HepG2 (cell line): Measurements from ENCODE around the gene ALDH3A1. TPM values are rescaled to one million over a fixed set of nuclear protein-coding genes. Genes with fewer than 3 reads are reported as not detected.

Experiments
- FOSL2 ChIP-seq: sonication (generic); formaldehyde crosslinking; IDR thresholded peaks from 2 replicates; pipeline ENCODE4 v1.4.0; 2020; ENCODE audit warnings: missing genetic modification reagents
- HNF4G ChIP-seq, 2 experiments: sonication (generic) in 1 of 2; formaldehyde crosslinking in 1 of 2; IDR thresholded peaks; 2 replicates each; pipeline versions ENCODE4 v1.4.0 to v1.6.1; 2011 to 2020; ENCODE audit warnings: borderline replicate concordance in 2 of 2, low read depth in 2 of 2, mild to moderate bottlenecking in 2 of 2, low read length in 1 of 2, missing genetic modification reagents in 1 of 2, moderate library complexity in 1 of 2
- HNRNPL ChIP-seq: fragments of 200-400 bp; formaldehyde crosslinking; IDR thresholded peaks from 2 replicates; pipeline ENCODE4 v1.6.1; 2017; ENCODE audit warnings: mild to moderate bottlenecking, low read depth, low read length
- HOXA5 ChIP-seq: sonication (generic); formaldehyde crosslinking; IDR thresholded peaks from 2 replicates; pipeline ENCODE4 v1.4.0; 2020; ENCODE audit warnings: missing genetic modification reagents
- KDM5A ChIP-seq: fragments of 200-600 bp; sonication (generic); IDR thresholded peaks from 2 replicates; pipeline ENCODE4 v1.7.0; 2018; ENCODE audit warnings: antibody characterized with exemption, mild to moderate bottlenecking, low read length, borderline replicate concordance
- MEIS1 ChIP-seq: sonication (generic); formaldehyde crosslinking; IDR thresholded peaks from 2 replicates; pipeline ENCODE4 v1.9.0; 2021; ENCODE audit warnings: mild to moderate bottlenecking, missing genetic modification reagents, moderate library complexity, borderline replicate concordance
- NFE2L2 ChIP-seq: fragments of 150-350 bp; IDR thresholded peaks from 2 replicates; pipeline ENCODE4 v1.6.1; 2014; ENCODE audit warnings: low read length
- PAWR ChIP-seq: sonication (generic); formaldehyde crosslinking; IDR thresholded peaks from 2 replicates; pipeline ENCODE4 v1.4.0; 2020; ENCODE audit warnings: missing genetic modification reagents, mild to moderate bottlenecking, borderline replicate concordance
- POLR2AphosphoS2 ChIP-seq: IDR thresholded peaks from 2 replicates; pipeline ENCODE4 v1.6.1; 2011; ENCODE audit warnings: low read depth, low read length, improper control_type of control experiment
- PRMT3 ChIP-seq: sonication (generic); formaldehyde crosslinking; IDR thresholded peaks from 2 replicates; pipeline ENCODE4 v1.8.1; 2022; ENCODE audit warnings: low read depth, mild to moderate bottlenecking, moderate library complexity, missing genetic modification reagents, borderline replicate concordance
- TBX2 ChIP-seq: sonication (generic); formaldehyde crosslinking; IDR thresholded peaks from 2 replicates; pipeline ENCODE4 v1.5.0; 2020; ENCODE audit warnings: missing genetic modification reagents, mild to moderate bottlenecking, borderline replicate concordance
- ZNF501 ChIP-seq: sonication (generic); formaldehyde crosslinking; IDR thresholded peaks from 2 replicates; pipeline ENCODE4 v1.5.1; 2020; ENCODE audit warnings: mild to moderate bottlenecking, moderate library complexity, missing genetic modification reagents
- ZNF660 ChIP-seq: sonication (generic); formaldehyde crosslinking; IDR thresholded peaks from 2 replicates; pipeline ENCODE4 v1.5.1; 2020; ENCODE audit warnings: mild to moderate bottlenecking, low read depth, missing genetic modification reagents, borderline replicate concordance
- ZNF678 ChIP-seq: sonication (generic); formaldehyde crosslinking; IDR thresholded peaks from 2 replicates; pipeline ENCODE4 v1.4.0; 2020; ENCODE audit warnings: mild to moderate bottlenecking, missing genetic modification reagents
- polyA plus RNA-seq, 8 experiments: library from polyadenylated mRNA; depleted of rRNA in 3 of 8; stranded (reverse) in 7 of 8; unstranded in 1 of 8; fragments of >200 nt; fragmentation: Illumina TruSeq in 4 of 8; extraction: Trizol in 4 of 8; gene quantifications; 2 replicates each; pipeline versions ENCODE4 v1.2.1 to v1.2.3, GENCODE V29; 2011 to 2016; ENCODE audit warnings: low read depth in 4 of 8, missing spikeins in 1 of 8, mixed read lengths in 1 of 8; ENCODE audit not compliant: insufficient read depth in 1 of 8
- total RNA-seq, 5 experiments: library from RNA; depleted of rRNA; stranded (reverse); fragments of >200 nt; fragmentation: Illumina TruSeq; extraction: Trizol; gene quantifications; 2 replicates each; pipeline ENCODE4 v1.2.3, GENCODE V29; 2016; ENCODE audit warnings: low read depth in 1 of 5
- TF ChIP-seq, protein P1 (sequence below): sonication (generic); formaldehyde crosslinking; IDR thresholded peaks from 2 replicates; pipeline ENCODE4 v1.4.0; 2020; ENCODE audit warnings: missing genetic modification reagents
- TF ChIP-seq, protein P2 (sequence below), 2 experiments: sonication (generic) in 1 of 2; formaldehyde crosslinking in 1 of 2; IDR thresholded peaks; 2 replicates each; pipeline versions ENCODE4 v1.5.1 to v1.6.1; 2011 to 2020; ENCODE audit warnings: borderline replicate concordance in 1 of 2, low read depth in 1 of 2, low read length in 1 of 2, mild to moderate bottlenecking in 1 of 2, missing genetic modification reagents in 1 of 2, moderate library complexity in 1 of 2
- TF ChIP-seq, protein P3 (sequence below): sonication (generic); formaldehyde crosslinking; IDR thresholded peaks from 2 replicates; pipeline ENCODE4 v1.8.0; 2022; ENCODE audit warnings: missing genetic modification reagents, low read depth, mild to moderate bottlenecking, borderline replicate concordance
- TF ChIP-seq, protein P4 (sequence below): sonication (generic); formaldehyde crosslinking; IDR thresholded peaks from 2 replicates; pipeline ENCODE4 v1.5.1; 2020; ENCODE audit warnings: missing genetic modification reagents, mild to moderate bottlenecking, borderline replicate concordance
- TF ChIP-seq, protein P5 (sequence below): sonication (generic); formaldehyde crosslinking; IDR thresholded peaks from 2 replicates; pipeline ENCODE4 v1.5.0; 2020; ENCODE audit warnings: mild to moderate bottlenecking, missing genetic modification reagents, moderate library complexity
- TF ChIP-seq, protein P6 (sequence below): sonication (generic); formaldehyde crosslinking; IDR thresholded peaks from 2 replicates; pipeline ENCODE4 v1.5.1; 2020; ENCODE audit warnings: missing genetic modification reagents, mild to moderate bottlenecking, borderline replicate concordance

Gene ALDH3A1
- total and polyA plus RNA-seq, 2 of the 13 experiments (the other 11 are each of a cell fraction or from before 2014, with no cell fraction given): 0.07 to 0.62 TPM

DNA sequence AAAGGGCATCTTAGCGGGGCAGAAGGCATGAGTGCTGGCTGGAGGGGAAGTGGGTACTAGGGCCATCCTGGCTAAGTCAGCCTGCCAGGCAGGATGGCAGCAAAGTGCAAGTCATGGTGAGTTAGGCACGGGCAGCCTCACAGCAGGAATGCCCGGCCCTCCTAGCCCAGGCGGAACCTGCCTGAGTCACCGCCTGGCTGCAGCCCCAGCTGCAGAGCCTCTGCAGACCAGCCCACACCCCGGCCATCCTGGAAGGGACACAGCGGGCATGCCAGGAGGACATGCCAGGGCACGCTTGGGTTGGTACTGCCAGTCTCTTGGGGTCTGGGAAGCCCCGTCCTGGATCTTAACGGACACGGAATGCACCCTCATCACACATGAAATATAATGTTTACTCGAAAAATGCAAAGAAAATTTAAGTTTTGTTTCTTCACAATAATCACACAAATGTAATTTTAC, 5.0 kb upstream of the ALDH3A1 start (continued):
- TF ChIP-seq, protein P1, sequence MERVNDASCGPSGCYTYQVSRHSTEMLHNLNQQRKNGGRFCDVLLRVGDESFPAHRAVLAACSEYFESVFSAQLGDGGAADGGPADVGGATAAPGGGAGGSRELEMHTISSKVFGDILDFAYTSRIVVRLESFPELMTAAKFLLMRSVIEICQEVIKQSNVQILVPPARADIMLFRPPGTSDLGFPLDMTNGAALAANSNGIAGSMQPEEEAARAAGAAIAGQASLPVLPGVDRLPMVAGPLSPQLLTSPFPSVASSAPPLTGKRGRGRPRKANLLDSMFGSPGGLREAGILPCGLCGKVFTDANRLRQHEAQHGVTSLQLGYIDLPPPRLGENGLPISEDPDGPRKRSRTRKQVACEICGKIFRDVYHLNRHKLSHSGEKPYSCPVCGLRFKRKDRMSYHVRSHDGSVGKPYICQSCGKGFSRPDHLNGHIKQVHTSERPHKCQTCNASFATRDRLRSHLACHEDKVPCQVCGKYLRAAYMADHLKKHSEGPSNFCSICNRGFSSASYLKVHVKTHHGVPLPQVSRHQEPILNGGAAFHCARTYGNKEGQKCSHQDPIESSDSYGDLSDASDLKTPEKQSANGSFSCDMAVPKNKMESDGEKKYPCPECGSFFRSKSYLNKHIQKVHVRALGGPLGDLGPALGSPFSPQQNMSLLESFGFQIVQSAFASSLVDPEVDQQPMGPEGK: no peak
- TF ChIP-seq HNF4G (IDR thresholded peaks at IDR 0.05; ENCODE audit: borderline replicate concordance, low read depth, low read length) (no peak), HNF4G (CRISPR knock-in tag; IDR thresholded peaks at IDR 0.05; ENCODE audit: borderline replicate concordance, low read depth) (no peak), PAWR (CRISPR knock-in tag) (no peak), NFE2L2 (peak; percentile 73), FOSL2 (CRISPR knock-in tag) (no peak), HOXA5 (CRISPR knock-in tag) (no peak), PRMT3 (CRISPR knock-in tag) (no peak), HNRNPL (peak; percentile 90), ZNF501 (CRISPR knock-in tag) (no peak), ZNF678 (CRISPR knock-in tag) (no peak), POLR2AphosphoS2 (no peak), KDM5A (no peak), TBX2 (no peak), MEIS1 (no peak), ZNF660 (CRISPR knock-in tag) (no peak)
- TF ChIP-seq, protein P2, sequence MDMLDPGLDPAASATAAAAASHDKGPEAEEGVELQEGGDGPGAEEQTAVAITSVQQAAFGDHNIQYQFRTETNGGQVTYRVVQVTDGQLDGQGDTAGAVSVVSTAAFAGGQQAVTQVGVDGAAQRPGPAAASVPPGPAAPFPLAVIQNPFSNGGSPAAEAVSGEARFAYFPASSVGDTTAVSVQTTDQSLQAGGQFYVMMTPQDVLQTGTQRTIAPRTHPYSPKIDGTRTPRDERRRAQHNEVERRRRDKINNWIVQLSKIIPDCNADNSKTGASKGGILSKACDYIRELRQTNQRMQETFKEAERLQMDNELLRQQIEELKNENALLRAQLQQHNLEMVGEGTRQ (IDR thresholded peaks at IDR 0.05; ENCODE audit: low read depth, low read length): no peak
- TF ChIP-seq, protein P2 (CRISPR knock-in tag; IDR thresholded peaks at IDR 0.05; ENCODE audit: borderline replicate concordance): no peak
- TF ChIP-seq, protein P3, sequence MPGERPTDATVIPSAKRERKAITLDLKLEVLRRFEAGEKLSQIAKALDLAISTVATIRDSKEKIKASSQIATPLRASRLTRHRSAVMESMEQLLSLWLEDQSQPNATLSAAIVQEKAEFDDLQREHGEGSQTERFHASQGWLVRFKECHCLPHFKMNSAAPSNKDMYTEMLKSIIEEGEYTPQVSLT (CRISPR knock-in tag): no peak
- TF ChIP-seq, protein P4, sequence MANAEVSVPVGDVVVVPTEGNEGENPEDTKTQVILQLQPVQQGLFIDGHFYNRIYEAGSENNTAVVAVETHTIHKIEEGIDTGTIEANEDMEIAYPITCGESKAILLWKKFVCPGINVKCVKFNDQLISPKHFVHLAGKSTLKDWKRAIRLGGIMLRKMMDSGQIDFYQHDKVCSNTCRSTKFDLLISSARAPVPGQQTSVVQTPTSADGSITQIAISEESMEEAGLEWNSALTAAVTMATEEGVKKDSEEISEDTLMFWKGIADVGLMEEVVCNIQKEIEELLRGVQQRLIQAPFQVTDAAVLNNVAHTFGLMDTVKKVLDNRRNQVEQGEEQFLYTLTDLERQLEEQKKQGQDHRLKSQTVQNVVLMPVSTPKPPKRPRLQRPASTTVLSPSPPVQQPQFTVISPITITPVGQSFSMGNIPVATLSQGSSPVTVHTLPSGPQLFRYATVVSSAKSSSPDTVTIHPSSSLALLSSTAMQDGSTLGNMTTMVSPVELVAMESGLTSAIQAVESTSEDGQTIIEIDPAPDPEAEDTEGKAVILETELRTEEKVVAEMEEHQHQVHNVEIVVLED (CRISPR knock-in tag): no peak
- TF ChIP-seq, protein P5, sequence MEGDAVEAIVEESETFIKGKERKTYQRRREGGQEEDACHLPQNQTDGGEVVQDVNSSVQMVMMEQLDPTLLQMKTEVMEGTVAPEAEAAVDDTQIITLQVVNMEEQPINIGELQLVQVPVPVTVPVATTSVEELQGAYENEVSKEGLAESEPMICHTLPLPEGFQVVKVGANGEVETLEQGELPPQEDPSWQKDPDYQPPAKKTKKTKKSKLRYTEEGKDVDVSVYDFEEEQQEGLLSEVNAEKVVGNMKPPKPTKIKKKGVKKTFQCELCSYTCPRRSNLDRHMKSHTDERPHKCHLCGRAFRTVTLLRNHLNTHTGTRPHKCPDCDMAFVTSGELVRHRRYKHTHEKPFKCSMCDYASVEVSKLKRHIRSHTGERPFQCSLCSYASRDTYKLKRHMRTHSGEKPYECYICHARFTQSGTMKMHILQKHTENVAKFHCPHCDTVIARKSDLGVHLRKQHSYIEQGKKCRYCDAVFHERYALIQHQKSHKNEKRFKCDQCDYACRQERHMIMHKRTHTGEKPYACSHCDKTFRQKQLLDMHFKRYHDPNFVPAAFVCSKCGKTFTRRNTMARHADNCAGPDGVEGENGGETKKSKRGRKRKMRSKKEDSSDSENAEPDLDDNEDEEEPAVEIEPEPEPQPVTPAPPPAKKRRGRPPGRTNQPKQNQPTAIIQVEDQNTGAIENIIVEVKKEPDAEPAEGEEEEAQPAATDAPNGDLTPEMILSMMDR (CRISPR knock-in tag): no peak
- TF ChIP-seq, protein P6, sequence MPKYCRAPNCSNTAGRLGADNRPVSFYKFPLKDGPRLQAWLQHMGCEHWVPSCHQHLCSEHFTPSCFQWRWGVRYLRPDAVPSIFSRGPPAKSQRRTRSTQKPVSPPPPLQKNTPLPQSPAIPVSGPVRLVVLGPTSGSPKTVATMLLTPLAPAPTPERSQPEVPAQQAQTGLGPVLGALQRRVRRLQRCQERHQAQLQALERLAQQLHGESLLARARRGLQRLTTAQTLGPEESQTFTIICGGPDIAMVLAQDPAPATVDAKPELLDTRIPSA (CRISPR knock-in tag): no peak
